IPS DF 6.9 (cell line): Measurements from ENCODE around the gene PLAAT2.

Experiments
- DNase-seq: peaks from one replicate; pipeline ENCODE4 v3.0.0-alpha.2; 2013; ENCODE audit warnings: low read depth, low spot score
- H3K27ac ChIP-seq: one replicate; pipeline ENCODE4 v1.5.1; 2013; ENCODE audit warnings: low read length, control low read depth
- H3K27me3 ChIP-seq: 2 replicates; pipeline ENCODE4 v1.6.1; 2013; ENCODE audit warnings: mild to moderate bottlenecking, low read length; ENCODE audit not compliant: control insufficient read depth, insufficient read depth
- H3K36me3 ChIP-seq: 2 replicates; pipeline ENCODE4 v1.6.1; 2013; ENCODE audit warnings: low read length; ENCODE audit not compliant: control insufficient read depth, insufficient read depth
- H3K4me1 ChIP-seq: 2 replicates; pipeline ENCODE4 v1.6.1; 2013; ENCODE audit warnings: low read length; ENCODE audit not compliant: control insufficient read depth, insufficient read depth
- H3K4me3 ChIP-seq: 2 replicates; pipeline ENCODE4 v1.5.1; 2013; ENCODE audit warnings: mild to moderate bottlenecking, low read length
- H3K9me3 ChIP-seq: 2 replicates; pipeline ENCODE4 v1.6.1; 2013; ENCODE audit warnings: low read length, inconsistent platforms; ENCODE audit not compliant: control insufficient read depth, insufficient read depth
- WGBS: extraction: QIAGEN DNeasy Blood & Tissue Kit; methylation state at CpG from one replicate; pipeline ENCODE4 v1.1.7; 2013; ENCODE audit warnings: mixed read lengths, missing lambda C conversion rate; ENCODE audit not compliant: insufficient read length, insufficient coverage; 5-methylcytosine and 5-hydroxymethylcytosine counted together

PLAAT2 gene

DNA sequence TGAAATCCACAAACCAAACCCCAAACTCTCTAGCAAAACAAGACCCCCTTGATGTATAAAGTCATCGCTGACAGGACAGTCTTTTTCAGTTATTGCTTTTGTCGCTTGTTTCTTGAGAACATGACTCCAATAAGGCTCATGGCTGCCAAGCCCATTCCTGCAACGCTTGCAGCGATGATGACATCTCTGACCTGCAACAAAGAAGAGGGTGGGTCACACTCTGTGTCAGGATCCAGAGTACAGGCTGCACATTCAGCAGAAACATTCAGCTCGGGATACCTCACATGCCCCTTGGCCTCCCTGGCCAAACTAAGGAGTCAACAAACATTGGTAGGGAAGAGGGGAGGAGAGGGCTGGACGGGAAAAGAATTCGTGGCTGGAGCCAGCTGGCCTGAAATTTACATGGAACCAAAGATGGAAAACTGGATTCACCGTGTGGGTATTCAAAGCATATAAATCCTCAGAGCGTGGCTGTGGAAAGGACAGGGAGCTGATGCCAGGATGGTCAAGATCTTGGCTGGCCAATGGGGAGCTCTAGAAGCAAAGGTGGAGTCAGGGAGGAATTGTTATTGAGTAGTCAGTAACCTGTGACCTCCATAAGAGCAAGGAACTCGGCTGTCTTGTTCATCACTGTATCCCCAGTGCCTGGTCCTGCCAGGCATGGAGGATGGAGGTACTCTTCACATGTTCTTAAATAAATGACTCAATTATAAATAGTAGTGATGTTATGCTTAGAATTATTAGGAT, 11.8 kb upstream of the PLAAT2 start:
- Histone ChIP-seq H3K9me3 (no peaks in the 10 kb centered on the region), H3K27ac (no peak overlapping the region), H3K4me1 (no peaks in the 10 kb centered on the region), H3K4me3 (no peak overlapping the region), H3K36me3 (peaks cover 6% of the 10 kb centered on the region; the same call in 1 of the 2 replicates), H3K27me3 (no peaks in the 10 kb centered on the region)
- DNase-seq = no peak
- WGBS = no CpG with 5 or more reads among the region's 10 CpGs

DNA sequence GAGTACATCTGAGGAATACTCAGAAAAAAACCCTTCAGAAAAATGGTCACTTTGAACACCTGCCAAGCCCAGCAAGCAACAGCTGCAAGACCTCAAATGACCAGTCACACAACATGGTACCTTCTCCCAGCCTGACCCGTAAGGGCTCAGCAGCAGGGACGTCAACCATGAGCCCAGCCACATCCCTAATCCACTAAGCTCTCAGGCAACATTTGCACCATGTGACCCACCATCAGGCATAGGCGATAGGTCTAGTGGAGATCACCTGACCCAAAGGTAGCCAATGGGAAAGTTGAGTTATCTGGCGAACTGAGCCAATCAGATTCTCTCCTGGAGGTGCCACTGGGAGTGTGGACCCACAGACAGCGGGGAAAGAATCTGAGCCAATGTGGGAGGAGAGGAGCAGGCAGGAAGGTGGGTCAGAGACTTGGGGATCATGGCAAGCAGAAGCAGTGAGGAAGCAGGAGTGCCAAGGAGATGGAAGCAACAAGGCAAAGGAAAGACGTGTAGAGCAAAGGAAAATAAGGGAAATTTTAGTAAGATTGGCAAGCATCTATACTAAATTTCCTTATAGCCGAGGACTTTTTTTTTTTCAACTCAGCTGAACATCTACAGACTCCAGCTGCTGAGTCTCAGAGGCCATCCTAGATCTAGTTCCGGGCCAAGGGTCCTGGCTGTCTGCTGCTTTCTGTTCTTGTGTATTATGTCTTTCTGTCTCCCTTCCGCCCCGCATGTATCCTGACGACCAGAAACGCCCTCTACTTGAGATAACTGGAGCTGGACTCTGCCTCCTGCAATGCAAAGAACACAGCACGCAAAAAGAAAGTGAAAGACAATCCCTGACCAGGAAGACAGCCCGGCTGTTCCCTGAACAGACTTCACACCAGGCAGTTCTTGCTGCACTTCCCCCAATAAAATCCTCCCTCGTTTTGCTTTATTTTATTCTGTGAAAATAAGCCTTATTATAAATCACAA, 11.0 kb upstream of the PLAAT2 start:
- no CpG with 5 or more reads among the region's 15 CpGs for WGBS
- no peak for DNase-seq
- Histone ChIP-seq H3K27ac (no peak overlapping the region), H3K4me3 (no peak overlapping the region), H3K9me3 (no peaks in the 10 kb centered on the region), H3K27me3 (no peaks in the 10 kb centered on the region), H3K4me1 (no peaks in the 10 kb centered on the region), H3K36me3 (peaks cover 4% of the 10 kb centered on the region; the same call in 1 of the 2 replicates)

DNA sequence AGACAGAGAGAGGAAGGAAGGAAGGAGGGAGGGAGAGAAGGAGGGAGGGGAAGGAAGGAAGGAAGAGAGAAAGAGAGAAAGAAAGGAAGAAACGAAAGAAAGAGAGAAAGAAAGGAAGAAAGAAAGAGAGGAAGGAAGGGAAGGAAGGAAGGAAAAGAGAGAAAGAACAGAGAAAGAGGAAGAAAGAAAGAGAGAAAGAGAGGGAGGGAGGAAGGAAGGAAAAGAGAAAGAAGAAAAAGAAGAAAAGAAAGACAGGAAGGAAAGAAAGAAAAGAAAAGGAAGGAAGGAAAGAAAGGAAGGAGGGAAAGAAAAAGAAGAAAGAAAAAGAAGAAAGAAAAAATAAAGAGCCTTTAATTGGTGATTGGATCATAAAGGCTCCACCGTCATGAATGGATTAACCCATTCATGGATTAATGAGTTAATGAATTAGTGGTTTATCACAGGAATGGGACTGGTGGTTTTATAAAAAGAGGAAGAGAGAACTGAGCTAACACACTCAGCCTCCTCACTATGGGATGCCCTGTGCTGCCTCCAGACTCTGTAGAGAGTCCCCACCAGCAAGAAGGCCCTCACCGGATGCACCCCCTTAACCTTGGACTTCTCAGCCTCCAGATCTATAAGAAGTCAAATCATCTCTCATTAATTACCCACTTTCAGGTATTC, 9.0 kb upstream of the PLAAT2 start:
- DNase-seq = no peak
- Histone ChIP-seq H3K36me3 (peaks cover 4% of the 10 kb centered on the region; the same call in 1 of the 2 replicates), H3K4me3 (no peak overlapping the region), H3K4me1 (no peaks in the 10 kb centered on the region), H3K27ac (no peak overlapping the region), H3K9me3 (no peaks in the 10 kb centered on the region), H3K27me3 (no peaks in the 10 kb centered on the region)
- no CpG with 5 or more reads among the region's 3 CpGs for WGBS

DNA sequence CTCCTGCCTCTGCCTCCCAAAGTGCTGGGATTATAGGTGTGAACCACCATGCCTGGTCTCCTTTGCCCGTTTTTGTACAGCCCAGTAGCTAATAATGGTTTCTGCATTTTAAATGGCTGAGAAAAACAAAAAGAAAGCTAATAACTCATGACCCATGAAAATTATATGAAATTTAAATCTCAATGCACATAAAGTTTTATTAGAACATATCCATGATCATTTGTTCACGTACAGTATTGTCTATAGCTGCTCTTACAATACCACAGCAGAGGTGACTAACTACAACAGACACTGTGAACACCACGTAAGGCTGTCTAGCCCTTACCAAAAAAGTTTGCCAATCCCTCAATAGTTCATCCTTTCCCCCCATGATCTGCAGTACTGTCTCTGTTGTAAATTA, 6.4 kb upstream of the PLAAT2 start:
- H3K27me3 ChIP-seq = no peaks in the 10 kb centered on the region
- no peak overlapping the region for H3K27ac ChIP-seq
- H3K36me3 ChIP-seq = no peaks in the 10 kb centered on the region
- H3K4me1 ChIP-seq = no peaks in the 10 kb centered on the region; the same call in 1 of the 2 replicates
- no CpG with 5 or more reads among the region's 3 CpGs for WGBS
- DNase-seq = no peak
- no peaks in the 10 kb centered on the region for H3K9me3 ChIP-seq
- no peak overlapping the region for H3K4me3 ChIP-seq

DNA sequence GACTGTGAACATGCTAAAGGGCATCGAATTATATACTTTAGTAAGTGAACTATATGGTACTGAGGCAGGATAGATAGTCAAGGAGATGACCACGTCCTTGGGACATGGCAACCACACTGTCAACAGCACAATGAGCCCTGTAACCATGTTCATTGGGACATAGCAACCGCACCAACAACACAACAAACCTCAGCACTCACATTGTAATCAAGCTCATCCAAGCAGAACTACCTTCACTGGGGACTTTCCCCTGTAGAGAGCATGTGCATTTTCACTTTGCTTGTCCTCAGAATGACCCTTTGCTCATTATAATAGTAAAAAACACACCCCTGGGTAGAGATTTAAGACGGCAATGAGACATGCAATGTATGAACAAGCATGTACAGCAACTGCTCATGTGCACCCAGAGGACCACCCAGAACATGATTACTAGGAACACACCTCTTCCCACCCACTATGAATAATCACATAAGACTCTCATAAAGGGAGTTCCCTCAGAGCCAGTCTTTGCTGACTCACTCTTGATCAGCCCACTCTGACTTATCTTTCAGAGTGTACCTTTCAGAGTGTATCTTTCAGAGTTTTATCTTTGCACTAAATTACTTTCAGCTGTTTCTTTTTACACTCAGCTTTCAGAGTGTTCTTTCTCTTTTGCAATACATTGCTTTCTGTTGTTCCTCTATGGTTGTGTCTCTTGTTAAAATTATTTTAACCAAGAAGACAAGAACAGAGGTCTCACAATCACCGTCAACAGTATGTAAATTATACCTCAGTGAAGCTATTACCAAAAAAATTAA, 4.1 kb upstream of the PLAAT2 start:
- Histone ChIP-seq H3K4me1 (no peaks in the 10 kb centered on the region; the same call in 1 of the 2 replicates), H3K36me3 (no peaks in the 10 kb centered on the region), H3K27ac (no peak overlapping the region), H3K4me3 (no peak overlapping the region), H3K9me3 (no peaks in the 10 kb centered on the region), H3K27me3 (no peaks in the 10 kb centered on the region)
- no peak for DNase-seq
- 100% methylated on average over 1 of the region's 5 CpGs for WGBS

DNA sequence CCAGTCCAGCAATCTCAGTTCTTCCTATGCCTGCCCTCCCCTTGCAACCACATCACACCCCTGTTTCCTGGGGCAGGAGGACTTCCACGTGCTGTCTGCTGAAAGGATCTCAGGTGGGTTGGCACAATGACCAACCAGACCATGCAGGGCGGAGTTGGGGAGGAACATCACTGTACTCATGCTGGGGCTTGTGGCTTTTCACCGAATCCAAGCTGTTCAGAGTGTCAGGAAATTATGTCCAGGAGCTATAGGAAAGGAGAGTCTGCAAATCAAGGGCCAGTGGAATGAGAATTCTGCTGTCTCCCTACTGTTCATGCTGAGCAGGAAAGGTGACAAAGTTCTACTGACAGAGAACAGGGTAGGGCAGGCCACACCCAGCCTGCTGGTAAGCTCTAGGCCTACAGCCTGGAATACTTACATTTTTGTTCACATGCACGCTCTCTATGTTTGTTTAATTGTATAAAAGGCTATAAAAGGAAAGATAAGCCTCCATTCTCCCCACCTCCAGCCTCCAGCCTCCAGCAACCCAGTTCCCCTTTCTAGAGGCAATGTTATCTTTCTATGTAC, 1.7 kb upstream of the PLAAT2 start:
- no CpG with 5 or more reads among the region's 4 CpGs for WGBS
- no peaks in the 10 kb centered on the region for H3K27me3 ChIP-seq
- no peaks in the 10 kb centered on the region for H3K9me3 ChIP-seq
- no peak for DNase-seq
- H3K36me3 ChIP-seq = no peaks in the 10 kb centered on the region
- H3K27ac ChIP-seq = no peak overlapping the region
- H3K4me1 ChIP-seq = no peaks in the 10 kb centered on the region; the same call in 1 of the 2 replicates
- no peak overlapping the region for H3K4me3 ChIP-seq

DNA sequence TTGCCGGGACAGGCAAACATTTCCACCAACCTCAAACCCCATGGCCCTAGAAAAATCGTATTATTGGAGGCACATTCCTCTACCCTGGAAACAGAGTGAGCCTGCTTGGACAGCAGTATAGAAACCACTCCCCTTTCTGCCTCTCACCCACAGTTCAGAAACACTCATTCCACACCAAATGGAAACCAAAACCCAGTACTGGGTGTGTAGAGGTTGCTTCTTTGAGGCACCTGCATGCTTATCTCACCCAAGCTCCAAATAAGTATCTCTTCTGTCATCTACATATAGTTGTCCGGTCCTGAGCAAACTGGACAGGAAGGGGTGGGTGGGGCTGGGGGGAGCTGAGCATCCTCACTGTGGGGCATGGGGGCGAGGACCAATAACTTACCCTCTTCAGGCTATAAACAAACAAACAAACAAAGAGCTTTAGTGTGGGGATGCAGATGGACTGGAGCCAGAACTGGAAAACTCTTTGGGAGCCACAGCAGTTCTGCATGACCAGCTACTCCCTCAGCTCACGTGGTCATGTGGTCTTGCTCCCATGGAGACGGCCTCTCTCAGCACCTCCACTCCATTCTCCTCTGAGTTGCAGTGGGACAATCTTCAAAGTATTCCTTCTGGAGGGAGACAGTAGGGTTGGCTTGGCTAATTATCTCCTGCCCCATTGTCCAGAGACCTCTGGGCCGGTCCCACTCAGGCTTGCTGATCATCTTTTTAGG, 1.0 kb upstream of the PLAAT2 start:
- DNase-seq = no peak
- WGBS = no CpG with 5 or more reads among the region's 7 CpGs
- no peaks in the 10 kb centered on the region; the same call in 1 of the 2 replicates for H3K4me1 ChIP-seq
- H3K27ac ChIP-seq = no peak overlapping the region
- H3K27me3 ChIP-seq = no peaks in the 10 kb centered on the region
- H3K4me3 ChIP-seq = no peak overlapping the region
- H3K36me3 ChIP-seq = no peaks in the 10 kb centered on the region
- no peaks in the 10 kb centered on the region for H3K9me3 ChIP-seq

DNA sequence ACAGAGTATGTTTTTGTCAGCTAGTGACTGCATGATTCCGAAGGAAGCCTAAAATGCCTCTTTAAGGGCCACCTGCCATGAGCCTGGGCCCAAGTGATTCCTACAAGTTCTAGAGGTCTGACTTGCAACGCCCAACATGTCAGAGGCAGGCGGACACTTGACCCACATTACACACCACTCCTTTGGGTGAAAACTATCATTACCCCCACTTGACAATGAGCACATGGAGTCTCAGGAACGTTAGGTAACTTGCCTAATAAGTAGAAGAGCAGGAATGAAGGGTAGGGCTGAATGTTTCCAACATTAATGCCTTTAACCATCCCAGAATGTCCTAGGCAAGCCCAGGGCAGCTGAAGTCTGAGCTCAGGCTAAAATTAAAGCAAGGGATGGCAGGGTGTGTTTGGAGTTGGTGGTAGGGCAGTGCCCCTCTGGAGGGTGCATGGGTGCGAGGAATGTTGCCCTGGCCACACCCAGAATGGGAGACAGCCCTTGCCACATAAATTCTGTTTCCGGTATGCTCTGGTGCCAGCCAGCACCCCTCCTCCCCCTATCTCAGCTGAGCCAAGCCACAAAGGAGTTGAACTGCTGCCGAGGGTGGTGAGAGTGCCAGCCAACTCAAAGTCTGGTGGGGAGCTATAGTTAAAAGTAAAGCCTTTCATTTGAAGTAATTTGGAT, 2.5 kb downstream of the PLAAT2 start:
- H3K27ac ChIP-seq = no peak overlapping the region
- no peaks in the 10 kb centered on the region; the same call in none of the 2 replicates for H3K4me1 ChIP-seq
- no peaks in the 10 kb centered on the region for H3K9me3 ChIP-seq
- H3K4me3 ChIP-seq = no peak overlapping the region
- H3K27me3 ChIP-seq = no peaks in the 10 kb centered on the region
- WGBS = no CpG with 5 or more reads among the region's 7 CpGs
- no peaks in the 10 kb centered on the region for H3K36me3 ChIP-seq
- no peak for DNase-seq
